Activated B cell treated with CpG ODN at 0.5 μM for 24 hours (primary cell): ENCODE measurements around the gene CST4. TPM values are rescaled to one million over a fixed set of nuclear protein-coding genes. Genes with fewer than 3 reads are reported as not detected.

ENCODE experiments used
- ATAC-seq: fragments of 200-7000 bp; cut with Tn5 transposase; one replicate; pipeline ENCODE4 v1.10.0; 2021; ENCODE audit warnings: low read depth, mild to moderate bottlenecking, moderate library complexity
- CTCF ChIA-PET: fragments of 350-600 bp; sonication (Branson Sonifier 250); formaldehyde crosslinking; loops from one replicate; lab custom pipeline; 2021; ENCODE audit warnings: antibody characterized with exemption; lab: Charles Lee
- POLR2A ChIA-PET: fragments of 350-600 bp; sonication (Branson Sonifier 250); formaldehyde crosslinking; loops from one replicate; lab custom pipeline; 2021; ENCODE audit warnings: antibody characterized with exemption; lab: Charles Lee
- DNase-seq: peaks from one replicate; pipeline ENCODE4 v3.0.0; 2022
- H3K27ac Mint-ChIP-seq: one replicate; pipeline ENCODE4 v1.8.0; 2020; ENCODE audit warnings: mixed read lengths
- H3K27me3 Mint-ChIP-seq: one replicate; pipeline ENCODE4 v1.8.0; 2021; ENCODE audit warnings: mixed read lengths
- H3K36me3 Mint-ChIP-seq: one replicate; pipeline ENCODE4 v1.8.0; 2021; ENCODE audit warnings: low read depth, mixed read lengths
- H3K4me1 Mint-ChIP-seq: one replicate; pipeline ENCODE4 v1.8.0; 2021; ENCODE audit warnings: mixed read lengths
- H3K4me3 Mint-ChIP-seq: one replicate; pipeline ENCODE4 v1.8.0; 2020; ENCODE audit warnings: mild to moderate bottlenecking, mixed read lengths
- H3K9me3 Mint-ChIP-seq: one replicate; pipeline ENCODE4 v1.8.0; 2020; ENCODE audit warnings: mixed read lengths
- intact Hi-C: fragments of 100-400 bp; cut with micrococcal nuclease; formaldehyde crosslinking; loops from one replicate; pipeline ENCODE4 v1.15.1; 2024
- total RNA-seq: library from RNA; stranded (reverse); gene quantifications from 2 replicates; pipeline ENCODE4 v1.2.3, GENCODE V29; 2022
- TF ChIP-seq, protein P1 (sequence below): fragments of 200-600 bp; IDR thresholded peaks from one replicate; pipeline ENCODE4 v1.8.0; 2022; ENCODE audit warnings: antibody characterized with exemption, mild to moderate bottlenecking

Gene CST4
- total RNA-seq, 1 donor from 2014 or later: not detected

- ATAC-seq (no peak), DNase-seq (no peak)
- Mint-ChIP-seq H3K27me3 (no peaks in the 10 kb centered on the region), H3K27ac (no peak overlapping the region), H3K4me1 (peaks cover 2% of the 10 kb centered on the region), H3K36me3 (no peaks in the 10 kb centered on the region), H3K4me3 (no peak overlapping the region), H3K9me3 (no peaks in the 10 kb centered on the region)
- intact Hi-C loops: no loop called here
- TF ChIP-seq, protein P1, sequence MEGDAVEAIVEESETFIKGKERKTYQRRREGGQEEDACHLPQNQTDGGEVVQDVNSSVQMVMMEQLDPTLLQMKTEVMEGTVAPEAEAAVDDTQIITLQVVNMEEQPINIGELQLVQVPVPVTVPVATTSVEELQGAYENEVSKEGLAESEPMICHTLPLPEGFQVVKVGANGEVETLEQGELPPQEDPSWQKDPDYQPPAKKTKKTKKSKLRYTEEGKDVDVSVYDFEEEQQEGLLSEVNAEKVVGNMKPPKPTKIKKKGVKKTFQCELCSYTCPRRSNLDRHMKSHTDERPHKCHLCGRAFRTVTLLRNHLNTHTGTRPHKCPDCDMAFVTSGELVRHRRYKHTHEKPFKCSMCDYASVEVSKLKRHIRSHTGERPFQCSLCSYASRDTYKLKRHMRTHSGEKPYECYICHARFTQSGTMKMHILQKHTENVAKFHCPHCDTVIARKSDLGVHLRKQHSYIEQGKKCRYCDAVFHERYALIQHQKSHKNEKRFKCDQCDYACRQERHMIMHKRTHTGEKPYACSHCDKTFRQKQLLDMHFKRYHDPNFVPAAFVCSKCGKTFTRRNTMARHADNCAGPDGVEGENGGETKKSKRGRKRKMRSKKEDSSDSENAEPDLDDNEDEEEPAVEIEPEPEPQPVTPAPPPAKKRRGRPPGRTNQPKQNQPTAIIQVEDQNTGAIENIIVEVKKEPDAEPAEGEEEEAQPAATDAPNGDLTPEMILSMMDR: no peak
- ChIA-PET POLR2A (no interaction called here), CTCF (no interaction called here)
Measured at GRCh38 chr20:23645575-23645974, 43.3 kb downstream of the CST4 start.

DNA sequence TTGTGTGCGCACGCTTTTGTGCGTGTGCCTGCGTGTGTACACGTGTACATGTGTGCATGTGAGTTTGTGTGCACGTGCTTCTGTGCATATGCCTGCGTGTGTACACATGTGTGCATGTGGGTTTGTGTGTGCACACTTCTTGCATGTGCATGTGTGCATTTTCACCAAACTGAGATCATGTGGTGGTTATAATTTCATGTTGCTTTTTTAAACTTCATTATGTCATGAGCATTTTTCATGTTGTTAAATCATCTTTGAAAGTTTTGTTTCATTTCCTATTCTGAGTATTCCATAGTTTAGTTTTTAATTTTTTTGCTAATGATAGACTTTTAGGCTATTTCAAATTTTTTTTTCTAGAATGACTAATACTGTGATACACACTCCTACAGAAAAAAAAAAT, 44.7 kb downstream of the CST4 start:
- no peak for ATAC-seq

GRCh38 chr20:23643659-23644058, 45.2 kb downstream of the CST4 start:
- POLR2A ChIA-PET: no interaction called here
- ATAC-seq (no peak), DNase-seq (no peak)
- TF ChIP-seq, protein P1: no peak
- intact Hi-C loops: no loop called here
- no peaks in the 10 kb centered on the region for H3K9me3 Mint-ChIP-seq
- H3K36me3 Mint-ChIP-seq: no peaks in the 10 kb centered on the region
- H3K4me1 Mint-ChIP-seq: peaks cover 2% of the 10 kb centered on the region
- peaks cover 7% of the 10 kb centered on the region for H3K27me3 Mint-ChIP-seq
- H3K27ac Mint-ChIP-seq: no peak overlapping the region
- CTCF ChIA-PET: no interaction called here
- no peak overlapping the region for H3K4me3 Mint-ChIP-seq

More for the DNA sequence above, 44.7 kb downstream of the CST4 start:
- Mint-ChIP-seq H3K36me3 (no peaks in the 10 kb centered on the region), H3K27me3 (peaks cover 3% of the 10 kb centered on the region), H3K27ac (no peak overlapping the region), H3K4me1 (peaks cover 2% of the 10 kb centered on the region), H3K4me3 (no peak overlapping the region), H3K9me3 (no peaks in the 10 kb centered on the region)
- TF ChIP-seq, protein P1: no peak
- DNase-seq: no peak
- intact Hi-C loops: no loop called here
- POLR2A ChIA-PET: no interaction called here
- CTCF ChIA-PET: no interaction called here

DNA sequence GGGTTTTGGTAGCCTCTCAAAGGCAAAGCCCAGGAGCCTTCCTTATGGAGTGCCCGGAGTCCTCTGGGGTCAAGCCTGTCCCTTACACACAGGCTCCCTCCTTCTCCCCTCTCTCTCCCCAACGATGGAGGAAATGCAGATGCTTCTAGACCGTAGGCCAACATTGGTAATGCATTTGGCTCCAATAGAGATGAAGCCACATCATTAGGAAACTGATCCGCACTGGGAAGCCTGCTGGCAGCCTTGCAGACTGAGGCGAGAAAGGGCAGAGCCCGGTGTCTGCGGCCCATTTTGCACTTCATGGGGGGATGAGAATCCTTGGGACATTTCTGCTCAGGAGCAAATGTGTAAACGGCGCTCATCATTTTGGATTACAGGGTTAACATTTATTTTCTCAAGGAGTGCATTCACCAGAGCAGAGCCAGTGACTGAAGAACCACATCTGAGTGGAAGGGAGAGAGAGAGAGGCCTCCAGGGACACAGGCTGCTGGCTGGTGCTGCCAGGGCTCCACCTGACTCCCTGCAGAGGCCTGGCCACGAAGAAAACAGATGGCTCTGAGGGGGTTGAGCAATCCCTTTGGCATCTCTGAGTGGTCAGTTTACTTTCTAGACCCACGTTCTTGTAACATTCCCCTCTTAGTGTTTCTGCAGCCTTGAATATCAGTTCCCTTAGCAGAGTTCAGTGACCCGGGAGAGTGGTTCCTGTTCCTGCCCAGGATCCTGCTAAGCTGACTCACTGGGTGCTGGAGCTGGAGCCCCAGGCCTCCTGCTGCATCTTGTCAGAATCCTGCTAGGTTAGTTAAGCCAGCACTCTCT, 46.7 kb downstream of the CST4 start:
- no peak overlapping the region for H3K4me3 Mint-ChIP-seq
- ATAC-seq (no peak), DNase-seq (no peak)
- POLR2A ChIA-PET: no interaction called here
- intact Hi-C loops: no loop called here
- H3K36me3 Mint-ChIP-seq: no peaks in the 10 kb centered on the region
- CTCF ChIA-PET: no interaction called here
- no peak overlapping the region for H3K27ac Mint-ChIP-seq
- TF ChIP-seq, protein P1: no peak
- peaks cover 8% of the 10 kb centered on the region for H3K27me3 Mint-ChIP-seq
- H3K9me3 Mint-ChIP-seq: no peaks in the 10 kb centered on the region
- peaks cover 3% of the 10 kb centered on the region for H3K4me1 Mint-ChIP-seq

GRCh38 chr20:23640671-23641667, 47.9 kb downstream of the CST4 start:
- Mint-ChIP-seq H3K9me3 (no peaks in the 10 kb centered on the region), H3K4me3 (no peak overlapping the region), H3K36me3 (no peaks in the 10 kb centered on the region), H3K27me3 (peaks cover 20% of the 10 kb centered on the region), H3K27ac (no peak overlapping the region), H3K4me1 (peaks cover 10% of the 10 kb centered on the region)
- TF ChIP-seq, protein P1: no peak
- ChIA-PET CTCF (no interaction called here), POLR2A (no interaction called here)
- intact Hi-C loops: no loop called here
- ATAC-seq: no peak
- DNase-seq: no peak
